Tibial nerve (tissue), 4 donors: ENCODE measurements around the gene INF2. TPM values are rescaled to one million over a fixed set of nuclear protein-coding genes. Genes with fewer than 3 reads are reported as not detected.
A peak's percentile ranks its signal among the peaks of the same experiment; 100 is the strongest.

Source experiments
- DNase-seq, 2 donors: peaks; one replicate each; pipeline ENCODE4 v3.0.0-alpha.2; 2019; ENCODE audit warnings: low spot score in 2 of 2
- H3K27ac ChIP-seq, 4 donors: fragments of 200-600 bp; sonication (generic) in 3 of 4; one replicate each; pipeline ENCODE4 v1.5.1; 2017 to 2019; ENCODE audit warnings: mild to moderate bottlenecking in 1 of 4
- H3K27me3 ChIP-seq, 2 donors: fragments of 200-600 bp; sonication (generic) in 1 of 2; one replicate each; pipeline versions ENCODE4 v1.5.1 to v1.6.0; 2017 to 2019
- H3K36me3 ChIP-seq, 3 donors: fragments of 200-600 bp; sonication (generic); one replicate each; pipeline ENCODE4 v1.5.1; 2018 to 2019
- H3K4me1 ChIP-seq, 4 donors: fragments of 200-600 bp; sonication (generic) in 3 of 4; one replicate each; pipeline ENCODE4 v1.5.1; 2017 to 2019
- H3K4me3 ChIP-seq, 4 donors: fragments of 200-600 bp; sonication (generic) in 3 of 4; one replicate each; pipeline ENCODE4 v1.5.1; 2017 to 2019; ENCODE audit warnings: mild to moderate bottlenecking in 1 of 4, moderate library complexity in 1 of 4
- H3K9me3 ChIP-seq, 4 donors: fragments of 200-600 bp; sonication (generic) in 3 of 4; one replicate each; pipeline ENCODE4 v1.5.1; 2017 to 2019
- EP300 ChIP-seq, 2 donors: sonication (generic); formaldehyde crosslinking; IDR thresholded peaks; one replicate each; pipeline ENCODE4 v1.6.1; 2017; ENCODE audit warnings: antibody characterized with exemption in 2 of 2, mild to moderate bottlenecking in 1 of 2
- POLR2A ChIP-seq, 2 donors: fragments of 450-650 bp; IDR thresholded peaks; one replicate each; pipeline ENCODE4 v1.6.1; 2017; ENCODE audit warnings: antibody characterized with exemption in 2 of 2, mild to moderate bottlenecking in 2 of 2, moderate library complexity in 2 of 2
- WGBS, 2 donors: methylation state at CpG; one replicate each; pipeline ENCODE4 v1.1.5; 2018; 5-methylcytosine and 5-hydroxymethylcytosine counted together
- small RNA-seq: library from RNA; depleted of rRNA; stranded (forward); fragments of <200 nt; gene quantifications from one replicate; pipeline ENCODE3, GENCODE V24; 2016
- total RNA-seq, 4 donors: library from RNA; depleted of rRNA; stranded (reverse); fragments of >200 nt; gene quantifications; one replicate each; pipeline ENCODE4 v1.1.0, GENCODE V29; 2016
- TF ChIP-seq, protein P1 (sequence below), 5 experiments: fragments of 200-600 bp in 3 of 5; fragments of 450-650 bp in 2 of 5; sonication (generic) in 3 of 5; IDR thresholded peaks; one replicate each; pipeline ENCODE4 v1.5.1; 2016 to 2019; ENCODE audit warnings: antibody characterized with exemption in 5 of 5, mild to moderate bottlenecking in 3 of 5, moderate library complexity in 2 of 5

INF2 gene
- total RNA-seq, 4 donors from 2014 or later: 217 to 256 (median 239) TPM

DNA sequence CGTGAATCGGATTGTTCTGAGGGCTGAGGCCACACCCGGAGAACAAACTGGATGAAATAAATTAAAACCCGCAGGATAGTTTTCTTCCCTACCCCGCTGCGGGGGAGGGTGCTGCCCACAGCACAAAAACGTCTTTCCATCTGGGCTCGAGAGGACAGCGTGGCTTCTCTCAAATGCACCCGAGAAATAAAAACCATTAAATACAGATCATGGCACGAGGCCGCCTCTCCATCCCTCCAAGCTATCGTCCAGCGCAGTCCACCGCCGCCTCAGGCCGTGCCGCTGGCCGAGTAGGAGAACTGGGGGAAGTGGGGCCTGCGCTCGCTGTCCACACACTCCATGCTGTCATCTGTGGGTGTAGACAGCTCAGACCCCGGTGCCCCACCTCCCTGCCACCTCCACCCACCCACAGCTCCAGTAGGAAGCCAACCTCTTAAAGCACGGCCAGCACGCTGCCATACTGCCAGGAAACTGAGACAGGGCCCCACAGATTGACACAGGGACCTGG is 80.7 kb downstream of the INF2 start:
- Histone ChIP-seq H3K4me3 (no peak overlapping the region), H3K27ac (peak overlapping the region in 1 of 4 donors; percentile 62), H3K9me3 (peaks cover 0 to 6% (median 0%) of the 10 kb centered on the region in 4 donors), H3K36me3 (peaks cover 0 to 57% (median 0%) of the 10 kb centered on the region in 3 donors), H3K4me1 (peaks cover 0 to 18% (median 7%) of the 10 kb centered on the region in 4 donors), H3K27me3 (no peaks in the 10 kb centered on the region)
- 68 to 77% methylated on average over 19 to 24 of the region's 24 CpGs for WGBS, 2 donors
- TF ChIP-seq, protein P1, sequence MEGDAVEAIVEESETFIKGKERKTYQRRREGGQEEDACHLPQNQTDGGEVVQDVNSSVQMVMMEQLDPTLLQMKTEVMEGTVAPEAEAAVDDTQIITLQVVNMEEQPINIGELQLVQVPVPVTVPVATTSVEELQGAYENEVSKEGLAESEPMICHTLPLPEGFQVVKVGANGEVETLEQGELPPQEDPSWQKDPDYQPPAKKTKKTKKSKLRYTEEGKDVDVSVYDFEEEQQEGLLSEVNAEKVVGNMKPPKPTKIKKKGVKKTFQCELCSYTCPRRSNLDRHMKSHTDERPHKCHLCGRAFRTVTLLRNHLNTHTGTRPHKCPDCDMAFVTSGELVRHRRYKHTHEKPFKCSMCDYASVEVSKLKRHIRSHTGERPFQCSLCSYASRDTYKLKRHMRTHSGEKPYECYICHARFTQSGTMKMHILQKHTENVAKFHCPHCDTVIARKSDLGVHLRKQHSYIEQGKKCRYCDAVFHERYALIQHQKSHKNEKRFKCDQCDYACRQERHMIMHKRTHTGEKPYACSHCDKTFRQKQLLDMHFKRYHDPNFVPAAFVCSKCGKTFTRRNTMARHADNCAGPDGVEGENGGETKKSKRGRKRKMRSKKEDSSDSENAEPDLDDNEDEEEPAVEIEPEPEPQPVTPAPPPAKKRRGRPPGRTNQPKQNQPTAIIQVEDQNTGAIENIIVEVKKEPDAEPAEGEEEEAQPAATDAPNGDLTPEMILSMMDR (IDR thresholded peaks at IDR 0.05): no peak
- TF ChIP-seq POLR2A (IDR thresholded peaks at IDR 0.05) (no peak), EP300 (IDR thresholded peaks at IDR 0.05) (no peak)
- no peak for DNase-seq

DNA sequence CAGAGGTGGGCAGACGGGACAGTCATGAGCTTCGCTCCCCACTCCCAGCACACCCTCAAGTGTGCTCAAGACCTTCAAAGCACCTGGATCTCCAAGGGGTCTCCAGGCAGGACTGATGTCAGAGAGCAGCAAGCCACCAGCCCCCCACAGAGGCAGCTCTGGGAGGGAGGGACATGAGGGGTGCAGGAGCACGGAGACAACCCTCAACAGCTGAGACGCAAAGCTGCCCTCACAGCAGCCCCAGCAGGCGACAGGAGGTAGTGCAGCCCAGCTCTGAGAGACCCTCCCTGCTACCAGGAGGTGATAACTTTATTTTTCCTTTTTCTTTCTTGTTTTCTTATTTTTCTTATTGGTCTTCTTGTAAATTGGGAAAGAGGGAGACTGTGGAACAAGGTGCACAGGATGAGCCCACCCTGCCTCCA is 81.4 kb downstream of the INF2 start:
- peaks cover 0 to 18% (median 7%) of the 10 kb centered on the region in 4 donors for H3K4me1 ChIP-seq
- peaks cover 0 to 6% (median 0%) of the 10 kb centered on the region in 4 donors for H3K9me3 ChIP-seq
- WGBS, 2 donors: 86 to 90% methylated on average over 5 of the region's 5 CpGs
- peaks cover 0 to 64% (median 0%) of the 10 kb centered on the region in 3 donors for H3K36me3 ChIP-seq
- no peak for TF ChIP-seq EP300 (IDR thresholded peaks at IDR 0.05)
- TF ChIP-seq, protein P1 (IDR thresholded peaks at IDR 0.05): peak in 4 of 5 experiments; percentile 10 to 40 (median 28)
- no peak for DNase-seq
- no peak overlapping the region for H3K27ac ChIP-seq
- H3K27me3 ChIP-seq: no peaks in the 10 kb centered on the region
- no peak overlapping the region for H3K4me3 ChIP-seq

DNA sequence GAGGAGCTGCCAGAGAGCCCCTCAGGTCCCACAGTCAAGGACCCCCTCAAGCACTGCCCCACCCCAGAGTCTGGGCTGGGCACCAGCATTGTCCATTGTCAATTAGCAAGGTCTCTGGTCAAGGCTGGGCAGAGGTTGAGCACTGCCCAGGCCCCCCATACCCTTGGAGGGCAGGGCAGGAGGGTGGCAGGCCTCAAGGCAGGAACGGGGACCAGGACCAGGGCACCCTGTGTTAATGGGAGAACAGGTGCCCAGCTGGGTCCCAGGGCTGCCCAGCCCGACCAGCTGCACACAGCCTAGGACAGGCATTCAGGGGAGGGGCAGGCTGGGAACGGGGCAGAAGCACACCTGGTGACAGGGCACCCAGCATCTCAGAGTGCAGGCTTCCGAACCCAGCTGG is 82.0 kb downstream of the INF2 start:
- Histone ChIP-seq H3K4me3 (no peak overlapping the region), H3K9me3 (peaks cover 0 to 6% (median 0%) of the 10 kb centered on the region in 4 donors), H3K4me1 (peaks cover 0 to 18% (median 7%) of the 10 kb centered on the region in 4 donors), H3K27me3 (no peaks in the 10 kb centered on the region), H3K27ac (no peak overlapping the region), H3K36me3 (peaks cover 0 to 69% (median 0%) of the 10 kb centered on the region in 3 donors)
- no peak for TF ChIP-seq POLR2A (IDR thresholded peaks at IDR 0.05)
- TF ChIP-seq EP300 (IDR thresholded peaks at IDR 0.05): no peak
- TF ChIP-seq, protein P1 (IDR thresholded peaks at IDR 0.05): no peak
- no peak for DNase-seq
- 90 to 100% methylated on average over 2 to 4 of the region's 4 CpGs for WGBS, 2 donors

Small RNA genes within 50 kb of the gene (small RNA-seq; reads per million reads assigned to genes)
- not detected for gene MIR4710

Other genes starting within 250 kb of the INF2 start
- 10 to 100 TPM in 2 of 4 donors, 1 to 10 TPM in 2; 6.1 to 31.2 (median 11.1) TPM for gene C14orf180, start 109.9 kb upstream of the INF2 start, total RNA-seq
- gene TMEM179, start 84.8 kb upstream of the INF2 start, total RNA-seq: under 1 TPM in 3 of 4 donors, not detected in 1; 0.66 to 0.84 (median 0.78) TPM
- gene ADSS1, start 34.6 kb downstream of the INF2 start, total RNA-seq: 10 to 100 TPM in 1 of 4 donors, 1 to 10 TPM in 3; 4.8 to 11.4 (median 6.3) TPM
- 100 to 1,000 TPM; 260 to 422 (median 378) TPM for gene SIVA1, start 63.5 kb downstream of the INF2 start, total RNA-seq
- gene AKT1, start 106.1 kb downstream of the INF2 start, total RNA-seq: 100 to 1,000 TPM; 130 to 199 (median 144) TPM
- 10 to 100 TPM in 1 of 4 donors, 1 to 10 TPM in 3; 5.9 to 12.3 (median 6.7) TPM for gene ZBTB42, start 111.5 kb downstream of the INF2 start, total RNA-seq
- 10 to 100 TPM; 10.1 to 36.3 (median 13.0) TPM for gene CEP170B, start 175.7 kb downstream of the INF2 start, total RNA-seq
- 1 to 10 TPM in 1 of 4 donors, not detected in 3; 2.4 TPM for gene PLD4, start 235.3 kb downstream of the INF2 start, total RNA-seq